Stimulated activated CD4-positive, alpha-beta T cell treated with anti-CD3 and anti-CD28 coated beads, Interleukin-2, amount 100 ng/mL, for 24 hours (primary cell): ENCODE data around the gene SPOP.
"Not testable (repeated sequence)": the region's sequence is repeated elsewhere in the genome, so short reads cannot be mapped to it uniquely, and the experiment has no call there.

Source experiments
- DNase-seq, 2 donors: peaks; one replicate each; pipeline ENCODE4 v3.0.0-alpha.2; 2020

SPOP gene

GRCh38 chr17:49677933-49678847 lies at the start of gene SPOP:
TSS of gene SPOP (minus strand) at chr17:49678097. CDS start at chr17:49622810, 55,287 bp downstream.
- peak; percentile 98 to 99 for DNase-seq

GRCh38 chr17:49727380-49727779 lies 49.5 kb upstream of the SPOP start:
- no peak for DNase-seq

GRCh38 chr17:49725452-49726130 lies 47.7 kb upstream of the SPOP start:
- DNase-seq, result no peak

- not testable (repeated sequence) for DNase-seq
Observed at GRCh38 chr17:49724552-49724951, 46.7 kb upstream of the SPOP start.

- DNase-seq, result no peak
Observed at GRCh38 chr17:49723423-49723822, 45.5 kb upstream of the SPOP start.

- no peak for DNase-seq
Observed at GRCh38 chr17:49722066-49722465, 44.2 kb upstream of the SPOP start.

GRCh38 chr17:49717371-49717861 lies 39.5 kb upstream of the SPOP start:
- peak; percentile 43 to 49 for DNase-seq

- no peak for DNase-seq
Observed at GRCh38 chr17:49716668-49717364, 38.9 kb upstream of the SPOP start.

- peak; percentile 52 to 56 for DNase-seq
Observed at GRCh38 chr17:49715717-49716279, 37.9 kb upstream of the SPOP start.

GRCh38 chr17:49715216-49715615 lies 37.3 kb upstream of the SPOP start:
- DNase-seq, result peak; percentile 27 to 41

- peak in 1 of 2 donors; percentile 43 for DNase-seq
Observed at GRCh38 chr17:49708515-49709183, 30.8 kb upstream of the SPOP start.

GRCh38 chr17:49707608-49708514 lies 30.0 kb upstream of the SPOP start, which contains the start of gene SLC35B1:
TSS of gene SLC35B1 (minus strand) at chr17:49707964. CDS start at chr17:49707833, 131 bp downstream.
- DNase-seq, result peak; percentile 99

- peak; percentile 21 to 40 for DNase-seq
Observed at GRCh38 chr17:49707246-49707607, 29.3 kb upstream of the SPOP start.

GRCh38 chr17:49705254-49705653 lies 27.4 kb upstream of the SPOP start:
- no peak for DNase-seq

GRCh38 chr17:49703557-49704277 lies 25.8 kb upstream of the SPOP start:
- no peak for DNase-seq

GRCh38 chr17:49700960-49701359 lies 23.1 kb upstream of the SPOP start:
- no peak for DNase-seq

- DNase-seq, result no peak
Observed at GRCh38 chr17:49699966-49700575, 22.2 kb upstream of the SPOP start.

- DNase-seq, result no peak
Observed at GRCh38 chr17:49698005-49698404, 20.1 kb upstream of the SPOP start.

GRCh38 chr17:49696233-49696761 lies 18.4 kb upstream of the SPOP start:
- DNase-seq, result peak; percentile 68 to 77
